A549 (cell line): ENCODE measurements around the gene PDXP. TPM values are rescaled to one million over a fixed set of nuclear protein-coding genes. Genes with fewer than 3 reads are reported as not detected.

Experiments
- ATAC-seq, 2 experiments: fragments of 200-7000 bp in 1 of 2; fragments of >200 bp in 1 of 2; cut with Nextera tagmentation in 1 of 2; cut with Tn5 transposase in 1 of 2; 3 replicates each; pipeline versions ENCODE4 v1.8.0 to v1.9.1; 2018 to 2020; ENCODE audit warnings: mild to moderate bottlenecking in 1 of 2, moderate library complexity in 1 of 2
- CTCF ChIA-PET: fragments of 300-600 bp; sonication (Branson Sonifier 250); formaldehyde crosslinking; extraction: SDS; loops from one replicate; lab custom pipeline; 2021; ENCODE audit warnings: antibody characterized with exemption, inconsistent platforms; lab: Yijun Ruan, JAX
- POLR2A ChIA-PET: fragments of 350-600 bp; formaldehyde crosslinking; extraction: SDS; loops from one replicate; lab custom pipeline; 2021; ENCODE audit warnings: antibody characterized with exemption, inconsistent platforms; lab: Yijun Ruan, JAX
- DNase-seq, 2 experiments: peaks; one replicate each; pipeline versions ENCODE4 v3.0.0 to v3.0.0-alpha.2; 2011 to 2016; ENCODE audit warnings: low read depth in 1 of 2, low spot score in 1 of 2
- FAIRE-seq: peaks from 2 replicates; lab custom pipeline; 2011; peaks lifted over from hg19 to GRCh38; lab: Jason Lieb, UNC
- H3K27ac ChIP-seq, 2 experiments: fragments of >200 bp; sonication (Bioruptor Twin); formaldehyde crosslinking; 3 replicates each; pipeline ENCODE4 v1.5.1; 2016 to 2017
- H3K4me1 ChIP-seq: fragments of >200 bp; sonication (Bioruptor Twin); formaldehyde crosslinking; 3 replicates; pipeline ENCODE4 v1.6.1; 2016
- H3K4me2 ChIP-seq: fragments of >200 bp; sonication (Bioruptor Twin); formaldehyde crosslinking; 3 replicates; pipeline ENCODE4 v1.6.1; 2016
- H3K4me3 ChIP-seq: fragments of >200 bp; sonication (Bioruptor Twin); formaldehyde crosslinking; 3 replicates; pipeline ENCODE4 v1.5.1; 2016
- H3K9me3 ChIP-seq: fragments of >200 bp; sonication (Bioruptor Twin); formaldehyde crosslinking; 3 replicates; pipeline ENCODE4 v1.6.1; 2016
- CBX8 ChIP-seq: fragments of 200-600 bp; sonication (generic); IDR thresholded peaks from 2 replicates; pipeline ENCODE4 v1.6.1; 2016
- EHMT2 ChIP-seq: fragments of 200-600 bp; sonication (generic); IDR thresholded peaks from 2 replicates; pipeline ENCODE4 v1.6.1; 2016; ENCODE audit warnings: antibody characterized with exemption, low read depth, mild to moderate bottlenecking, moderate library complexity
- FOXS1 ChIP-seq: fragments of 250-450 bp; sonication (Bioruptor Pico); IDR thresholded peaks from 2 replicates; pipeline ENCODE4 v1.5.0; 2020; ENCODE audit warnings: mild to moderate bottlenecking, moderate library complexity
- HEYL ChIP-seq: fragments of 250-450 bp; sonication (Bioruptor Pico); IDR thresholded peaks from 2 replicates; pipeline ENCODE4 v1.8.0; 2021; ENCODE audit warnings: mild to moderate bottlenecking, moderate library complexity
- HOXB5 ChIP-seq: fragments of 250-450 bp; sonication (Bioruptor Pico); IDR thresholded peaks from 2 replicates; pipeline ENCODE4 v1.5.0; 2020; ENCODE audit warnings: mild to moderate bottlenecking, moderate library complexity
- JUNB ChIP-seq: fragments of >200 bp; sonication (Bioruptor Twin); formaldehyde crosslinking; IDR thresholded peaks from 2 replicates; pipeline ENCODE4 v1.6.1; 2016
- KDM1A ChIP-seq: fragments of 200-600 bp; sonication (generic); IDR thresholded peaks from 2 replicates; pipeline ENCODE4 v1.6.1; 2016; ENCODE audit warnings: low read depth, mild to moderate bottlenecking
- MAZ ChIP-seq: fragments of 150-350 bp; IDR thresholded peaks from 2 replicates; pipeline ENCODE4 v1.6.1; 2014; ENCODE audit warnings: antibody characterized with exemption, low read depth, low read length, borderline replicate concordance
- NPAS2 ChIP-seq: fragments of 250-450 bp; sonication (Bioruptor Pico); IDR thresholded peaks from 2 replicates; pipeline ENCODE4 v1.8.0; 2022; ENCODE audit warnings: mild to moderate bottlenecking, moderate library complexity, borderline replicate concordance
- PHF8 ChIP-seq: fragments of 200-600 bp; sonication (generic); IDR thresholded peaks from 2 replicates; pipeline ENCODE4 v1.6.1; 2016; ENCODE audit warnings: low read depth, mild to moderate bottlenecking, antibody characterized with exemption, moderate library complexity, borderline replicate concordance
- POLR2AphosphoS2 ChIP-seq: conservative IDR thresholded peaks from 2 replicates; pipeline ENCODE4 v1.6.1; 2012; ENCODE audit warnings: low read length, improper control_type of control experiment, inconsistent platforms
- RAD21 ChIP-seq, 2 experiments: fragments of >200 bp in 1 of 2; sonication (Bioruptor Twin) in 1 of 2; formaldehyde crosslinking in 1 of 2; IDR thresholded peaks in 1 of 2; conservative IDR thresholded peaks in 1 of 2; 2 replicates in 1 of 2; 3 replicates in 1 of 2; pipeline ENCODE4 v1.6.1; 2012 to 2018; ENCODE audit warnings: inconsistent platforms in 1 of 2
- RNF2 ChIP-seq: fragments of 200-600 bp; sonication (generic); IDR thresholded peaks from 2 replicates; pipeline ENCODE4 v1.6.1; 2016; ENCODE audit warnings: low read depth, mild to moderate bottlenecking, antibody characterized with exemption, moderate library complexity, borderline replicate concordance
- ZFP36 ChIP-seq: fragments of 450-650 bp; IDR thresholded peaks from 2 replicates; pipeline ENCODE4 v1.6.1; 2014; ENCODE audit warnings: borderline replicate concordance; ENCODE audit not compliant: partially characterized antibody
- WGBS: methylation state at CpG from one replicate; pipeline ENCODE4 v1.1.6; 2017; ENCODE audit errors: missing lambda C conversion rate; 5-methylcytosine and 5-hydroxymethylcytosine counted together
- polyA plus RNA-seq, 4 experiments: library from polyadenylated mRNA; depleted of rRNA in 3 of 4; stranded (reverse); fragments of >200 nt; fragmentation: RNase III in 1 of 4; extraction: RNeasy Plus Mini Kit Qiagen cat#74134 plus additional on column Dnase treatment in 1 of 4; gene quantifications; 2 replicates in 3 of 4; 3 replicates in 1 of 4; pipeline ENCODE4 v1.2.3, GENCODE V29; 2011 to 2017
- TF ChIP-seq, protein P1 (sequence below): fragments of 450-650 bp; IDR thresholded peaks from 2 replicates; pipeline ENCODE4 v1.6.1; 2014; ENCODE audit warnings: antibody characterized with exemption
- TF ChIP-seq, protein P2 (sequence below): fragments of >200 bp; sonication (Bioruptor Twin); formaldehyde crosslinking; IDR thresholded peaks from 3 replicates; pipeline ENCODE4 v1.6.1; 2016

The PDXP gene
- polyA plus RNA-seq, 2 of the 4 experiments (the other 2 are of a cell fraction), result 11.5 to 13.1 TPM

DNA sequence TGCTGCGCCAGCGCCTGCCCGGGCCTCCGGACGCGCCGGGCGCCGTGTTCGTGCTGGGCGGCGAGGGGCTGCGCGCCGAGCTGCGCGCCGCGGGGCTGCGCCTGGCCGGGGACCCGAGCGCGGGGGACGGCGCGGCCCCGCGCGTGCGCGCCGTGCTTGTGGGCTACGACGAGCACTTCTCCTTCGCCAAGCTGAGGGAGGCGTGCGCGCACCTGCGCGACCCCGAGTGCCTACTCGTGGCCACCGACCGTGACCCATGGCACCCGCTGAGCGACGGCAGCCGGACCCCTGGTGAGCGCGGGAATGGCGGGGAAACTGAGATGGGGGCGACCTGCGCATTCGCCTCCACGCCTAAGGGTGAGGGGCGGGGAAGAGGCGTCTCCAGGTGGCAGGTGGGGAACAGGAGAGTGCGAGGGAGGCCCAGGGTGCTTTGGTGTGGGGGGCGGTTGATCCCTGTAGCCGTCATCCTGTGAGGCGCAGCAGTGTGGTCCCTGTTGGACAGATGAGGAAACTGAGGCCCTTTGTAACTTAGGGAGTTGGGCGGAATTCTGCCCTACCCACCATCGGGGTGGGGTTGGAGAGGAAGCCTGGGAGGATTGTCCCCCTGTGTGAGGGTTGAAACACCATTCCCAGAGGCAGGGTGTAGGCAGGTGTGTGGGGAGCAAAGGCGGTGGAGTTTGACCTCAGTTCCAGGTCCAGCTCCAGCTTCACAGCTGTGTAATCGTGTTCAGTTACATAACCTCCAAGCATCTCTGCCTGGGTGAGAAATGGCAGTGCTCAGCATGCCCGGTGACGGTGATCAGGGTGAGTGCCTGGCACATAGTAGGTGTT is 758 bp downstream of the PDXP start (continued):
- TF ChIP-seq, protein P1, sequence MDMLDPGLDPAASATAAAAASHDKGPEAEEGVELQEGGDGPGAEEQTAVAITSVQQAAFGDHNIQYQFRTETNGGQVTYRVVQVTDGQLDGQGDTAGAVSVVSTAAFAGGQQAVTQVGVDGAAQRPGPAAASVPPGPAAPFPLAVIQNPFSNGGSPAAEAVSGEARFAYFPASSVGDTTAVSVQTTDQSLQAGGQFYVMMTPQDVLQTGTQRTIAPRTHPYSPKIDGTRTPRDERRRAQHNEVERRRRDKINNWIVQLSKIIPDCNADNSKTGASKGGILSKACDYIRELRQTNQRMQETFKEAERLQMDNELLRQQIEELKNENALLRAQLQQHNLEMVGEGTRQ, result no peak
- no peak for TF ChIP-seq PHF8

DNA sequence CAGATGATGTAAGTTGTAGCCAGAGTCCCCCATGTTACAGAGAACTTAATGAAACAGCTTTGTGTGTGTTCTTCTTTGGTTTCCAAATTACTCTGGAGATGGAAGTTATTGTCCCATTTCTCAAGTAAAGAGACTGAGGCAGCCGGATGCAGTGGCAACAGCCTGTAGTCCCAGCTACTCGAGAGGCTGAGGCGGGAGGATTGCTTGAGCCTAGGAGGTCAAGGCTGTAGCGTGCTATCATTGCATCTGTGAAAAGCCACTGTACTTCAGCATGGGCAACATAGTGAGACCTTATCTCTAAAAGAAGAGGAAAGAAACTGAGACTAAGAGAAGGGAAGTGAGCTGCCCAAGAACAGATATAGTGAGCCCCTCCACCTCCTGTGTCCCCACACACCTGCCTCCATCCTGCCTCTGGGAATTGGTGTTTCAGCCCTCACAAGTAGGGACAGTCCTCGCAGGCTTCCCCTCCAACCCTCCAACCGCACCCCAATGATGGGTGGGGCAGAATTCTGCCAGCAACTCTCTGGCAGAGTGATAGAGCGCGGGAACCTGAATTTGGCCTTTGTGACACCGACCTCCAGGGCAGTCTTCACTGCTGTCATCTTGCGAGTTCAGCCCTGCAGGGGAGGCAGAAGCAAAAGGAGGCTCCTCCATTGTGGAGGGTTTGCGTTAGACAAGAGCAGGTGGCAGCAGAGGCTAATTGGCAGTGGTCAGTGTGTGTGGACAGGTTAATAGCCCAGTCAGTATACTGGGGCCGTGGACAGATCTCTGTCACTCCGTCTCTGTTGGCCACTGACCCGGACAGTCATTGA is 1.6 kb downstream of the PDXP start:
- Histone ChIP-seq H3K9me3 (no peaks in the 10 kb centered on the region), H3K4me3 (peak overlapping the region; percentile 82), H3K4me1 (peaks cover 15% of the 10 kb centered on the region), H3K27ac (peak overlapping the region in 1 of 2 experiments; percentile 92; a peak in 3 of 6 replicates), H3K4me2 (peak overlapping the region; percentile 98)
- DNase-seq (no peak), FAIRE-seq (no peak), ATAC-seq (no peak)
- TF ChIP-seq CBX8 (no peak), RNF2 (no peak), FOXS1 (no peak), EHMT2 (no peak), JUNB (no peak), KDM1A (0 out of 2 replicates have a peak, but pooled peaks have one; percentile 20), NPAS2 (CRISPR knock-in tag) (no peak), HEYL (CRISPR knock-in tag) (no peak), HOXB5 (CRISPR knock-in tag) (no peak)
- ChIA-PET CTCF (interaction anchor here (0.7 to 3.4 kb wide), 8 partner anchors 9 to 157 kb away, joined by 3 to 24 read pairs (median 3); partner anchors contain the start of gene LGALS1), POLR2A (no interaction called here)
- 87% methylated on average over 13 of the region's 14 CpGs for WGBS

DNA sequence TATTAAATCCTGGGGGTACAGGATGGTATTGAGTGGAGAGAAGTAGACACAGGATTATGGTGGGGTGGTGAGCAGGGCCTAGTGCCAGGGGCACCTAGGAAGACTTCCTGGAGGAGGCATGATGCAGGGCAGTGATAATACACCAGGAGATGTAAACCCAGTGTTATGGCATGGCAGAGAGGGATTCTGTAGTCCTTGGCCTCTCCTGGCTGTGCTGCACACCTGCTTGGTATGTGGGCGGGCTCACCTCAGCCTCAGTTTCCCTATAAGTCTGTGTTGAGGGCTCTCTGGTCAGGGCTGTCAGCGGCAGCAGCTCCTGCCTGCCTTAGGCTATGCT is 2.2 kb downstream of the PDXP start:
- FAIRE-seq (no peak), DNase-seq (no peak), ATAC-seq (no peak)
- WGBS, result 82% methylated on average over 2 of the region's 2 CpGs
- no peak overlapping the region for H3K4me2 ChIP-seq
- peaks cover 15% of the 10 kb centered on the region for H3K4me1 ChIP-seq
- H3K4me3 ChIP-seq, result no peak overlapping the region
- CTCF ChIA-PET, result interaction anchor here (0.6 to 3.0 kb wide), 6 partner anchors 8 to 115 kb away, joined by 3 to 18 read pairs (median 3); no protein-coding TSS in a partner anchor
- POLR2A ChIA-PET, result no interaction called here
- no peak overlapping the region for H3K27ac ChIP-seq
- H3K9me3 ChIP-seq, result no peaks in the 10 kb centered on the region
- TF ChIP-seq ZFP36, result peak; percentile 88
- TF ChIP-seq MAZ, result no peak
- no peak for TF ChIP-seq POLR2AphosphoS2

DNA sequence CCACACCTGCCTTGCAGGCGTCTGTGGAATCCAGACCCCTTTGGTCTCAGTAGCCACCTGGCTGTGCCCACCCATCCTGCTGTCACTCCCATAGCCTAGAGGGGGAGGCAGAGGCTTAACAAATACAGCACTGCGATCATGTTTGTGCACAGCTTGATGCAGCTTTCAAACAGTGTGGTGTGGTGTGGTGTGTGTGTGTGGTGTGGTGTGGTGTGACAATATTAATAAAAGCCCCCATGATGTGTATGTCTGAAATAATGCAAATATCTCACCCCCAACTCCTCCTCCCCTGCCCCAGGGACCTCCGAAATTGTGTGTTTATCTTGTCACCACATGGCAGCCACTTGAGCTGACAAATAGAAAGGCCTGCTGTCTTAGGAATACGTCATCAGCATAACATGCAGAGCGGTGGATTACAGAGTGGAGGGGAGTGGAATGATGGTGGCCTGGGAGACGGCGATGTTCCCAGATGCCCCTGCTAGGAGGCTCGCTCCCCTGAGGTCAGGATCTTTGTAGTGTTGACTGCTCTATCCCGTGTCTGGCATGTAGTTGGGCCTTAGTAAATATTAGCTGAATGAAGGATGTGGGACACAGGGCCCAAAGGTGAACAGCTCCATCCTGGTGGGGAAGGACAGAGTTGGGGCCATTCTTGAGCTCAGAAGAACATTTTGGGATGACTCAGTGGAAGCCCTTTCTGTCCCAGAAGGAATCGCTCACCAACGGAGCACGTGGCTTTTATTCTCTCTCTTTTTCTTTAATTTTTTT is 2.8 kb downstream of the PDXP start:
- H3K4me2 ChIP-seq, result no peak overlapping the region
- CTCF ChIA-PET, result interaction anchor here (0.6 to 3.0 kb wide), 10 partner anchors 10 to 115 kb away, joined by 3 to 18 read pairs (median 3); no protein-coding TSS in a partner anchor
- no peak overlapping the region for H3K4me3 ChIP-seq
- 81% methylated on average over 12 of the region's 12 CpGs for WGBS
- FAIRE-seq, result no peak
- no peak overlapping the region for H3K27ac ChIP-seq
- peaks cover 15% of the 10 kb centered on the region for H3K4me1 ChIP-seq
- no peaks in the 10 kb centered on the region for H3K9me3 ChIP-seq
- POLR2A ChIA-PET, result no interaction called here
- ATAC-seq, result no peak
- DNase-seq, result no peak
- TF ChIP-seq, protein P2, sequence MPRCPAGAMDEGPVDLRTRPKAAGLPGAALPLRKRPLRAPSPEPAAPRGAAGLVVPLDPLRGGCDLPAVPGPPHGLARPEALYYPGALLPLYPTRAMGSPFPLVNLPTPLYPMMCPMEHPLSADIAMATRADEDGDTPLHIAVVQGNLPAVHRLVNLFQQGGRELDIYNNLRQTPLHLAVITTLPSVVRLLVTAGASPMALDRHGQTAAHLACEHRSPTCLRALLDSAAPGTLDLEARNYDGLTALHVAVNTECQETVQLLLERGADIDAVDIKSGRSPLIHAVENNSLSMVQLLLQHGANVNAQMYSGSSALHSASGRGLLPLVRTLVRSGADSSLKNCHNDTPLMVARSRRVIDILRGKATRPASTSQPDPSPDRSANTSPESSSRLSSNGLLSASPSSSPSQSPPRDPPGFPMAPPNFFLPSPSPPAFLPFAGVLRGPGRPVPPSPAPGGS, result no peak
- TF ChIP-seq RAD21 (conservative IDR thresholded peaks at IDR 0.05 in 1 of 2, IDR thresholded peaks at IDR 0.05 in 1 of 2), result peak; percentile 21 to 38; a peak in 2 of 5 replicates
